HTR-8/SVneo (cell line): ENCODE data around the gene SLC39A11.
"Not testable (repeated sequence)": the region's sequence is repeated elsewhere in the genome, so short reads cannot be mapped to it uniquely, and the experiment has no call there.

Experiments used
- DNase-seq: peaks from one replicate; pipeline ENCODE4 v3.0.0; 2011; ENCODE audit warnings: low spot score, mixed read lengths; ENCODE audit not compliant: insufficient read length
- FAIRE-seq: peaks from 2 replicates; lab custom pipeline; 2011; peaks lifted over from hg19 to GRCh38; lab: Jason Lieb, UNC

The SLC39A11 gene

GRCh38 chr17:73092523-73093135, at the start of gene SLC39A11:
Gene SLC39A11, minus strand, starts transcription at chr17:73092688. Its CDS starts 3,924 bp downstream, at chr17:73088764.
- peak; percentile 96 for DNase-seq
- FAIRE-seq: peak; percentile 98

- DNase-seq (no peak), FAIRE-seq (no peak)
These were observed 48.9 kb upstream of the SLC39A11 start for GRCh38 chr17:73141411-73141810.

- FAIRE-seq: no peak
These were observed 48.1 kb upstream of the SLC39A11 start for GRCh38 chr17:73140566-73140965.

GRCh38 chr17:73139296-73139695, 46.8 kb upstream of the SLC39A11 start:
- DNase-seq (no peak), FAIRE-seq (no peak)

More at GRCh38 chr17:73140566-73140965, 48.1 kb upstream of the SLC39A11 start:
- DNase-seq: no peak

- FAIRE-seq: no peak
- no peak for DNase-seq
These were observed 46.2 kb upstream of the SLC39A11 start for GRCh38 chr17:73138541-73139138.

- FAIRE-seq: no peak
These were observed 44.9 kb upstream of the SLC39A11 start for GRCh38 chr17:73137376-73137775.

GRCh38 chr17:73135766-73136165, 43.3 kb upstream of the SLC39A11 start:
- DNase-seq (no peak), FAIRE-seq (no peak)

More at GRCh38 chr17:73137376-73137775, 44.9 kb upstream of the SLC39A11 start:
- DNase-seq: no peak

GRCh38 chr17:73133911-73134649, 41.6 kb upstream of the SLC39A11 start:
- FAIRE-seq: peak; percentile 46
- no peak for DNase-seq

- no peak for DNase-seq
- no peak for FAIRE-seq
These were observed 39.6 kb upstream of the SLC39A11 start for GRCh38 chr17:73132085-73132492.

- FAIRE-seq, DNase-seq: not testable (repeated sequence)
These were observed 39.0 kb upstream of the SLC39A11 start for GRCh38 chr17:73131439-73131838.

GRCh38 chr17:73130977-73131376, 38.5 kb upstream of the SLC39A11 start:
- DNase-seq: no peak
- FAIRE-seq: no peak

GRCh38 chr17:73128496-73128895, 36.0 kb upstream of the SLC39A11 start:
- DNase-seq (no peak), FAIRE-seq (no peak)

- no peak for DNase-seq
- FAIRE-seq: no peak
These were observed 34.4 kb upstream of the SLC39A11 start for GRCh38 chr17:73126716-73127473.

- FAIRE-seq: peak; percentile 28
- no peak for DNase-seq
These were observed 31.3 kb upstream of the SLC39A11 start for GRCh38 chr17:73123606-73124320.

GRCh38 chr17:73122953-73123605, 30.6 kb upstream of the SLC39A11 start:
- no peak for FAIRE-seq
- no peak for DNase-seq

- no peak for DNase-seq
- FAIRE-seq: no peak
These were observed 29.0 kb upstream of the SLC39A11 start for GRCh38 chr17:73121506-73121905.

GRCh38 chr17:73119631-73120030, 27.1 kb upstream of the SLC39A11 start:
- FAIRE-seq: no peak
- no peak for DNase-seq

GRCh38 chr17:73118951-73119391, 26.5 kb upstream of the SLC39A11 start:
- no peak for FAIRE-seq
- DNase-seq: no peak

- FAIRE-seq (no peak), DNase-seq (no peak)
These were observed 25.7 kb upstream of the SLC39A11 start for GRCh38 chr17:73118139-73118538.
